ENCODE data around the gene RNF152.

DNA sequence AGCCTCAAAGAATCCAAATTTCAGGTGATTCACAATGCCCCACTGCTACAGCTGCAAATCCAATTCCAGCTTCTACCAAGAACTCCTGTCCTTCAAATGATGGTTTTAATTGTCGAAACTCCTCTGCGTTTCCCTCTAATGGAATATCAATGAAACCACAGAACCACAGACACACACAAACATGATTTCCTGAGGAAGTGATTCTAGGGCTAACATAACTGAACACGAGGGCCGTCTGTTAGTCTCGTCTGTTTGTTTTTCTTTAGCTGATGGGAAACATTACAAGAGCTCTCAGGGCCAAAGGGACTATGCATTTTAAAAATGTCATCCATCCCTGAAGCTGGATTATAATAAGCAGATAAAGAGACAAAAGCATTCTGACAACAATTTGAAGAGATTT, 59.4 kb downstream of the RNF152 start:
- TF ChIP-seq CTCF (IDR thresholded peaks at IDR 0.05; ENCODE audit: poor library complexity, severe bottlenecking) (no peak), TAF1 (IDR thresholded peaks at IDR 0.05; ENCODE audit: low read depth) (no peak), POLR2AphosphoS5 (IDR thresholded peaks at IDR 0.05) (no peak), REST (IDR thresholded peaks at IDR 0.05; ENCODE audit: borderline replicate concordance) (no peak), EZH2 (IDR thresholded peaks at IDR 0.05; ENCODE audit: borderline replicate concordance, insufficient read depth, low read length, poor library complexity, severe bottlenecking) (no peak), EP300 (conservative IDR thresholded peaks at IDR 0.05; ENCODE audit: poor library complexity, severe bottlenecking) (no peak)
